ENCODE results near the gene TENM4. TPM values are rescaled to one million over a fixed set of nuclear protein-coding genes. Genes with fewer than 3 reads are reported as not detected.

Gene TENM4
- total RNA-seq, 4 donors from 2014 or later: 4.0 to 14.6 (median 4.5) TPM

DNA sequence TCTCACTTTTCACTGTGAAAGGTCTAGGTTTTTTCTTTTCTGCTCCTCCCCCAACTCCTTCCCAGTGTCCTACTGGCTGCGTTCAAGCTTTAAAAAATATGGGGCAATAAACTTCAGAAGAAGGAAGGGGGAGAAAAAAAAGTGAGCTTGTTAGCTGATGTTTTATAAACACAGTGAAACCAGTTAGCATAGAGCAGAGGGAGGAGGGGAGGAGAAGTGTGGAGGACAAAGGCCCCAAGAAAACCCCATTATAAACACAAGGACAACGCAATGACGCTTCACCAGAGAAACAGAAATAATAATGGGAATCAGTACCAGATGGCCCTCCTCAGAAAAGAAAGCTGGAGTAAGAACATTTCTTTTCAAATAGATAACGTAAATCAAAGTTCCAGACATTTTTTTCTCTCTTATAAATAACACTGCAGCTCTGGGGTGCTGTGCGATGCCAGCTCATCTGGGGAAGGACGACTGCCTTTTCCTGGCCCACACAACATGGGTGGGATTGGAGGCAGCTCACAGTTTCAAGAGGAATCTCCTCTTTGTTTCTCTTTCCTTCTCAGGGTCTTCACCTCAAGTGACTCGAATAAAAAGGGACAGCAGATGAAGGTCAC, 630.8 kb downstream of the TENM4 start:
- TF ChIP-seq, protein P1, sequence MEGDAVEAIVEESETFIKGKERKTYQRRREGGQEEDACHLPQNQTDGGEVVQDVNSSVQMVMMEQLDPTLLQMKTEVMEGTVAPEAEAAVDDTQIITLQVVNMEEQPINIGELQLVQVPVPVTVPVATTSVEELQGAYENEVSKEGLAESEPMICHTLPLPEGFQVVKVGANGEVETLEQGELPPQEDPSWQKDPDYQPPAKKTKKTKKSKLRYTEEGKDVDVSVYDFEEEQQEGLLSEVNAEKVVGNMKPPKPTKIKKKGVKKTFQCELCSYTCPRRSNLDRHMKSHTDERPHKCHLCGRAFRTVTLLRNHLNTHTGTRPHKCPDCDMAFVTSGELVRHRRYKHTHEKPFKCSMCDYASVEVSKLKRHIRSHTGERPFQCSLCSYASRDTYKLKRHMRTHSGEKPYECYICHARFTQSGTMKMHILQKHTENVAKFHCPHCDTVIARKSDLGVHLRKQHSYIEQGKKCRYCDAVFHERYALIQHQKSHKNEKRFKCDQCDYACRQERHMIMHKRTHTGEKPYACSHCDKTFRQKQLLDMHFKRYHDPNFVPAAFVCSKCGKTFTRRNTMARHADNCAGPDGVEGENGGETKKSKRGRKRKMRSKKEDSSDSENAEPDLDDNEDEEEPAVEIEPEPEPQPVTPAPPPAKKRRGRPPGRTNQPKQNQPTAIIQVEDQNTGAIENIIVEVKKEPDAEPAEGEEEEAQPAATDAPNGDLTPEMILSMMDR (IDR thresholded peaks at IDR 0.05; ENCODE audit: low read depth): no peak

GRCh38 chr11:78808923-78809322, 631.9 kb downstream of the TENM4 start:
- TF ChIP-seq, protein P1 (IDR thresholded peaks at IDR 0.05; ENCODE audit: low read depth): no peak

GRCh38 chr11:78807351-78807750, 633.5 kb downstream of the TENM4 start:
- TF ChIP-seq, protein P1 (IDR thresholded peaks at IDR 0.05; ENCODE audit: low read depth): no peak

DNA sequence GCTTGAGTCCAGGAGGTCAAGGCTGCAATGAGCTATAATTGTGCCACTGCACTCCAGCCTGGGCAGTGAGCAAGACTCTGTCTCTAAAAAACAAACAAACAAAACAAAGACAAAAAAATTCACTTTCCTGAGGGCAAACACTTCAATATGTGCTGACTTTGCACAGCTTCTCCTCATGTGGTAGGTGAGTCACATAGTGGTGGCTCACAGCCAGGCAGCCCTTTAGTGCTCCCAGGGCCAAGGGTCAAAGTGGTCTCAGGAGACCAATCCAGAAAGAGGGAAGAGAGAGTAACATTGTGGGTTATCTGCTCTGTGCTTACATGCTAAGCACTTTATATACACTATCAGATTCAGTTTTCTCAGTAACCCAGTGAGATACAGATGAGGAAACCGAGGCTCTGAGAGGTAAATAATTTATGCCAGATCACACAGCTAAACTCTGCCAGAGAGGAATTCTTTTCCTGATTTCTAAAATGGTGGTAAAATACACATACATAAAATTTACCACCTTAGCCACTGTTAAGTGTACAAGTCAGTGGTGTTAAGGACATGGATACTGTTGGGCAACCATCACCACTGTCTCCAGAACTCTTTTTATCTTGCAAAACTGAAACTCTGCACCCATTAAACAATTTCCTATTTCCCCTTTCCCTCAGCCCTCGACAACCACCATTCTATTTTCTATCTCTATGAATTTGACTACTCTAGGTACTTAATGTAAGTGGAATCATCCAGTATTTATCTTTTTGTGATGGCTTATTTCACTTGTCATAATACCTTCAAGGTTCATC, 634.4 kb downstream of the TENM4 start:
- TF ChIP-seq, protein P1 (IDR thresholded peaks at IDR 0.05; ENCODE audit: low read depth): no peak

GRCh38 chr11:78804991-78805390, 635.8 kb downstream of the TENM4 start:
- TF ChIP-seq, protein P1 (IDR thresholded peaks at IDR 0.05; ENCODE audit: low read depth): no peak

DNA sequence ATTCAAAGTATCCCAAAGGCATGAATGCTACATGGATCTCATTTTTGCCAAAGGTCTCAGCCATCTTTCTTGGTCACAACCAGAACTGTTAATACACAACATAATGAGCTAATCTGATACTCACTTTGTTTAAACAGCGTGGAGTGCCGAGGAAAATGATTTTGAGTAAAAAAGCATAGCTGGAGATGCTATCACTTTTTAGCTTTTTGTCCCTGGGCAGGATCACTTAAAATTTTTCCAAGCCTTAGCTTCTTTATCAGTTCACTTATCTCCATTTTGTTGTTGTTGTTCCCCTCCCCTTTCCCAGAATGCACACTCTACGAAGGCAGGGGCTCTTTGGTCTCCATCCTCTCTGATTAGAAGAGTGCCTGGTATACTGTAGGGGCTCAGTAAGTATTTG, 636.8 kb downstream of the TENM4 start:
- TF ChIP-seq, protein P1 (IDR thresholded peaks at IDR 0.05; ENCODE audit: low read depth): no peak

DNA sequence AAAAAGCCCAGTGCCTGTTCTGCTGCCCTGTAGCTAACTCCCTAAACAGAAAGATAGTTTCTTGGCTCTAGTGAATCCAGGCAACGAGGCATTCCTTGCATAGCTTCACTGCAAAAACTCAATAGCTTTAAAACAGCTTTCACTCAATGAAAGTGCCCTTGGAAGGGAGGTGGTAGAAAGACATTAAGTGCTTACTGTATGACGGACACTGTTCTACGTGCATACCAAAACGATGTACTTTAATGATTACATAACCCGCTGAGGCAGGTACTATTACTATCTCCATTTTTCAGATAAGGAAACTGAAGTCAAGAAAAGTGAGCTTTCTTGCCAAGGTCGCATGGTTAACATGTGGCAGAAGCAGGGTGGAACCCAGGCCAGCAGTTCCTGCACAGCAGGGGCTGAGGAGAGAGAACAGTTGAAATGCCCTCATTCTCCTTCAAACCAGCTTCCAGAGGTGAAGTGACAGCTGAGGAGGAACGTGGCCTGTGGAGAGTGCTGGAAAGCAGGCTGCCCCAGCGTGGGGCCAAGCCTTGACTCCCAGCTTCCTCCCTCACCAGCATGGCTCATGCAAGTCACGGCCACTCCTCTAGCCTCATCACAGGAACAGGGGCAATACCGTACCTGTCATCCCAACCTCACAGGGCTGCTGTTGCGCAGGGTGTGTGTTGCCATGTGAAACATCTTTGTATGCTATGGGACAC, 638.6 kb downstream of the TENM4 start:
- TF ChIP-seq, protein P1 (IDR thresholded peaks at IDR 0.05; ENCODE audit: low read depth): no peak

All from subcutaneous adipose tissue (tissue), 4 donors.